MM.1S (cell line): ENCODE measurements around the gene OAS1.
"Not testable (repeated sequence)": the region's sequence is repeated elsewhere in the genome, so short reads cannot be mapped to it uniquely, and the experiment has no call there.

Experiments
- DNase-seq: peaks from one replicate; pipeline ENCODE4 v3.0.0-alpha.2; 2015
- H2AFZ ChIP-seq: fragments of 300-600 bp; sonication (generic); 2 replicates; pipeline ENCODE4 v1.6.0; 2016; ENCODE audit warnings: antibody characterized with exemption, low read length
- H3F3A ChIP-seq: fragments of 300-600 bp; sonication (generic); 2 replicates; pipeline ENCODE4 v1.6.1; 2016; ENCODE audit warnings: mild to moderate bottlenecking, antibody characterized with exemption, low read length, moderate library complexity, mixed read lengths; ENCODE audit not compliant: insufficient read depth
- H3K27ac ChIP-seq: fragments of 300-600 bp; sonication (generic); 2 replicates; pipeline ENCODE4 v1.5.1; 2016; ENCODE audit warnings: mild to moderate bottlenecking, low read length
- H3K27me3 ChIP-seq: fragments of 300-600 bp; sonication (generic); replicated peaks from 2 replicates; pipeline ENCODE4 v1.6.0; 2016; ENCODE audit warnings: low read length; ENCODE audit not compliant: insufficient read depth
- H3K36me3 ChIP-seq: fragments of 300-600 bp; sonication (generic); replicated peaks from 2 replicates; pipeline ENCODE4 v1.6.1; 2016; ENCODE audit warnings: mild to moderate bottlenecking, low read length, mixed read lengths; ENCODE audit not compliant: insufficient read depth
- H3K4me1 ChIP-seq: fragments of 300-600 bp; sonication (generic); 2 replicates; pipeline ENCODE4 v1.6.1; 2016; ENCODE audit warnings: low read length, mixed read lengths
- H3K4me2 ChIP-seq: fragments of 300-600 bp; sonication (generic); 2 replicates; pipeline ENCODE4 v1.6.0; 2016; ENCODE audit warnings: low read depth, low read length
- H3K4me3 ChIP-seq: fragments of 300-600 bp; sonication (generic); 2 replicates; pipeline ENCODE4 v1.5.1; 2016; ENCODE audit warnings: low read length, mixed read lengths
- H3K79me2 ChIP-seq: fragments of 300-600 bp; sonication (generic); 2 replicates; pipeline ENCODE4 v1.6.1; 2016; ENCODE audit warnings: mixed run types, low read length, mixed read lengths
- H3K9ac ChIP-seq: fragments of 300-600 bp; sonication (generic); 2 replicates; pipeline ENCODE4 v1.6.1; 2016; ENCODE audit warnings: low read length, mixed read lengths
- H3K9me2 ChIP-seq: fragments of 300-600 bp; sonication (generic); replicated peaks from 2 replicates; pipeline ENCODE4 v1.6.1; 2016; ENCODE audit warnings: mild to moderate bottlenecking, low read length, mixed read lengths; ENCODE audit not compliant: insufficient read depth
- H3K9me3 ChIP-seq: fragments of 300-600 bp; sonication (generic); replicated peaks from 2 replicates; pipeline ENCODE4 v1.6.1; 2016; ENCODE audit warnings: mild to moderate bottlenecking, low read length, mixed read lengths; ENCODE audit not compliant: insufficient read depth
- H4K20me1 ChIP-seq: fragments of 300-600 bp; sonication (generic); 2 replicates; pipeline ENCODE4 v1.6.1; 2016; ENCODE audit warnings: mild to moderate bottlenecking, low read length, moderate library complexity, mixed read lengths; ENCODE audit not compliant: insufficient read depth
- EZH2 ChIP-seq: fragments of 300-600 bp; sonication (generic); optimal IDR thresholded peaks from 2 replicates; pipeline ENCODE3; 2017; ENCODE audit warnings: low read depth, mild to moderate bottlenecking, antibody characterized with exemption, low read length, mixed read lengths
- EZH2phosphoT487 ChIP-seq: fragments of 300-600 bp; sonication (generic); IDR thresholded peaks from 2 replicates; pipeline ENCODE4 v1.6.1; 2018; ENCODE audit warnings: antibody characterized with exemption, low read length
- TF ChIP-seq, protein P1 (sequence below): fragments of 300-600 bp; sonication (generic); IDR thresholded peaks from 2 replicates; pipeline ENCODE4 v1.5.1; 2016; ENCODE audit warnings: antibody characterized with exemption, low read length, mixed read lengths

OAS1 gene

DNA sequence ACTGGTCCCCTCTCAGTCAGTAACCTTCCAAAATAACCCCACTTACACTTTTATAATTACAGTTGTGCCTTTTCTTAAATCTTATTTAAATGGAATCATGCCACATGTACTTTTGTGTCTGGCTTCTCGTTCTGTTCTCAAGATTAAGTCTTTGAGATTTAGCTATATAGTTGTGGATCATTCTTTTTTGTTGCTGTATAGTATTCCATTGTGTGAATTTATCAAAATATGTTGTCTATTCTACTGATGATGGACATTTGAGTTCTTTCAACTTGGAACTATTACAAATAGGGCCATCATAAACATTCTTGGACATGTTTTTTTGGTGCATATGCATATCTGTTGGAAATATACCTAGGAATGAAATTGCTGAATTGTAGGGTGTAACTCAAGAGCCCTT, 40.6 kb downstream of the OAS1 start:
- no peaks in the 10 kb centered on the region for H3K9me3 ChIP-seq
- no peak for DNase-seq
- H3K9ac ChIP-seq, result no peak overlapping the region
- H4K20me1 ChIP-seq, result no peaks in the 10 kb centered on the region
- H3K9me2 ChIP-seq, result no peaks in the 10 kb centered on the region
- H2AFZ ChIP-seq, result no peak overlapping the region
- H3K36me3 ChIP-seq, result no peaks in the 10 kb centered on the region
- no peaks in the 10 kb centered on the region for H3K27me3 ChIP-seq
- H3K4me2 ChIP-seq, result no peak overlapping the region
- no peaks in the 10 kb centered on the region for H3K79me2 ChIP-seq
- no peak overlapping the region for H3K27ac ChIP-seq
- no peak overlapping the region for H3K4me3 ChIP-seq
- H3K4me1 ChIP-seq, result no peaks in the 10 kb centered on the region
- TF ChIP-seq EZH2 (no peak), EZH2phosphoT487 (no peak)
- H3F3A ChIP-seq, result no peaks in the 10 kb centered on the region

DNA sequence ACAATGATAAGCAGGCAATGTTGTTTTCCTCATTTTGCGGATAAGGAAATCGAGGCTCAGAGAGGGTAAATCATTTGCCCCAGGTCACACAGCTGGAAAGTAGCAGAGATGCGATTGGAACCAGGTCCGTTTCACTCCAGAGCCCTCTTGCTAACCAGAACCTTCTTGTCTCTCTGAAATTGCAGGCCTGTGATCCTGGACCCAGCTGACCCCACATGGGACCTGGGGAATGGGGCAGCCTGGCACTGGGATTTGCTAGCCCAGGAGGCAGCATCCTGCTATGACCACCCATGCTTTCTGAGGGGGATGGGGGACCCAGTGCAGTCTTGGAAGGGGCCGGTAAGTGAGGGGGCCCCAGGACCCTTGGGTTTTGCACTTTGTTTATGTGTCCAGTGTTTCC, 41.0 kb downstream of the OAS1 start:
- no peak for TF ChIP-seq EZH2
- TF ChIP-seq EZH2phosphoT487, result no peak
- TF ChIP-seq, protein P1, sequence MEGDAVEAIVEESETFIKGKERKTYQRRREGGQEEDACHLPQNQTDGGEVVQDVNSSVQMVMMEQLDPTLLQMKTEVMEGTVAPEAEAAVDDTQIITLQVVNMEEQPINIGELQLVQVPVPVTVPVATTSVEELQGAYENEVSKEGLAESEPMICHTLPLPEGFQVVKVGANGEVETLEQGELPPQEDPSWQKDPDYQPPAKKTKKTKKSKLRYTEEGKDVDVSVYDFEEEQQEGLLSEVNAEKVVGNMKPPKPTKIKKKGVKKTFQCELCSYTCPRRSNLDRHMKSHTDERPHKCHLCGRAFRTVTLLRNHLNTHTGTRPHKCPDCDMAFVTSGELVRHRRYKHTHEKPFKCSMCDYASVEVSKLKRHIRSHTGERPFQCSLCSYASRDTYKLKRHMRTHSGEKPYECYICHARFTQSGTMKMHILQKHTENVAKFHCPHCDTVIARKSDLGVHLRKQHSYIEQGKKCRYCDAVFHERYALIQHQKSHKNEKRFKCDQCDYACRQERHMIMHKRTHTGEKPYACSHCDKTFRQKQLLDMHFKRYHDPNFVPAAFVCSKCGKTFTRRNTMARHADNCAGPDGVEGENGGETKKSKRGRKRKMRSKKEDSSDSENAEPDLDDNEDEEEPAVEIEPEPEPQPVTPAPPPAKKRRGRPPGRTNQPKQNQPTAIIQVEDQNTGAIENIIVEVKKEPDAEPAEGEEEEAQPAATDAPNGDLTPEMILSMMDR, result no peak

DNA sequence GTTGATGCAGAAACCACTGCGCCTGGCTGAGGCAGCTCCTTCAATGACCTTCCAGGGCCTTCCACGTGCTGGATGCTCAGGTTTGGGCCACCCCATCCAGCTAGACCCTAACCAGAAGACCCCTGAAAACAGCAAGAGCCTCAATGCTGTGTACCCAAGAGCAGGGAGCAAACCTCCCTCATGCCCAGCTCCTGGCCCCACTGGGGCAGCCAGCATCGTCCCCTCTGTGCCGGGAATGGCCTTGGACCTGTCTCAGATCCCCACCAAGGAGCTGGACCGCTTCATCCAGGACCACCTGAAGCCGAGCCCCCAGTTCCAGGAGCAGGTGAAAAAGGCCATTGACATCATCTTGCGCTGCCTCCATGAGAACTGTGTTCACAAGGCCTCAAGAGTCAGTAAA, 42.0 kb downstream of the OAS1 start:
- Histone ChIP-seq H4K20me1 (no peaks in the 10 kb centered on the region), H3K27ac (no peak overlapping the region), H3K79me2 (no peaks in the 10 kb centered on the region), H2AFZ (no peak overlapping the region), H3K4me2 (no peak overlapping the region), H3K36me3 (no peaks in the 10 kb centered on the region), H3K9ac (no peak overlapping the region), H3K27me3 (no peaks in the 10 kb centered on the region), H3K9me2 (no peaks in the 10 kb centered on the region), H3K9me3 (no peaks in the 10 kb centered on the region), H3F3A (no peaks in the 10 kb centered on the region), H3K4me1 (no peaks in the 10 kb centered on the region), H3K4me3 (no peak overlapping the region)
- TF ChIP-seq, protein P1, result no peak
- no peak for TF ChIP-seq EZH2phosphoT487
- no peak for TF ChIP-seq EZH2
- DNase-seq, result no peak

More for the DNA sequence above, 41.0 kb downstream of the OAS1 start:
- Histone ChIP-seq H3K27me3 (no peaks in the 10 kb centered on the region), H3K9me2 (no peaks in the 10 kb centered on the region), H3K9ac (no peak overlapping the region), H3F3A (no peaks in the 10 kb centered on the region), H3K9me3 (no peaks in the 10 kb centered on the region), H3K79me2 (no peaks in the 10 kb centered on the region), H3K4me2 (no peak overlapping the region), H3K27ac (no peak overlapping the region), H3K36me3 (no peaks in the 10 kb centered on the region), H2AFZ (no peak overlapping the region), H3K4me1 (no peaks in the 10 kb centered on the region), H3K4me3 (no peak overlapping the region), H4K20me1 (no peaks in the 10 kb centered on the region)
- no peak for DNase-seq

DNA sequence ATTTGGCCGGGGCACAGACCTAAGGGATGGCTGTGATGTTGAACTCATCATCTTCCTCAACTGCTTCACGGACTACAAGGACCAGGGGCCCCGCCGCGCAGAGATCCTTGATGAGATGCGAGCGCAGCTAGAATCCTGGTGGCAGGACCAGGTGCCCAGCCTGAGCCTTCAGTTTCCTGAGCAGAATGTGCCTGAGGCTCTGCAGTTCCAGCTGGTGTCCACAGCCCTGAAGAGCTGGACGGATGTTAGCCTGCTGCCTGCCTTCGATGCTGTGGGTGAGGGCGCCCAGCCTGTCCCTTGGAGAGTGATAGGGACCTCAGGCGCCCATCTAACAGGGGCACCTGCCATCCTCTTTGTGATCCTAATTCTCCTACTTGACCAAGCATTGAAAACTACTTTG, 43.9 kb downstream of the OAS1 start:
- no peak overlapping the region for H3K27ac ChIP-seq
- no peaks in the 10 kb centered on the region for H3K9me3 ChIP-seq
- H3K79me2 ChIP-seq, result no peaks in the 10 kb centered on the region
- H3K36me3 ChIP-seq, result no peaks in the 10 kb centered on the region
- TF ChIP-seq EZH2phosphoT487 (no peak), EZH2 (no peak)
- TF ChIP-seq, protein P1, result no peak
- no peaks in the 10 kb centered on the region for H3K27me3 ChIP-seq
- H3K9ac ChIP-seq, result no peak overlapping the region
- no peak overlapping the region for H2AFZ ChIP-seq
- H4K20me1 ChIP-seq, result no peaks in the 10 kb centered on the region
- no peak overlapping the region for H3K4me3 ChIP-seq
- H3K9me2 ChIP-seq, result no peaks in the 10 kb centered on the region
- no peaks in the 10 kb centered on the region for H3F3A ChIP-seq
- DNase-seq, result no peak
- no peak overlapping the region for H3K4me2 ChIP-seq
- H3K4me1 ChIP-seq, result no peaks in the 10 kb centered on the region

DNA sequence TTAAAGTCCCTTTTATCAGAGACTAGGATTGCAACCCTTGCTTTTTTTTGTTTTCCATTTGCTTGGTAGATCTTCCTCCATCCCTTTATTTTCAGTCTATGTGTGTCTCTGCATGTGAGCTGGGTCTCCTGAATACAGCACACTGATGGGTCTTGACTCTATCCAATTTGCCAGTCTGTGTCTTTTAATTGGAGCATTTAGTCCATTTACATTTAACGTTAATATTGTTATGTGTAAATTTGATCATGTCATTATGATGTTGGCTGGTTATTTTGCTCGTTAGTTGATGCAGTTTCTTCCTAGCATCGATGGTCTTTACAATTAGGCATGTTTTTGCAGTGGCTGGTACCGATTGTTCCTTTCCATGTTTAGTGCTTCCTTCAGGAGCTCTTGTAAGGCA, 50.4 kb downstream of the OAS1 start:
- H3K4me1 ChIP-seq, H3K4me3 ChIP-seq, H3K9me2 ChIP-seq, H3K9ac ChIP-seq, H3K9me3 ChIP-seq, DNase-seq, H2AFZ ChIP-seq, H3K27me3 ChIP-seq, H4K20me1 ChIP-seq, H3K27ac ChIP-seq, H3K4me2 ChIP-seq, H3K36me3 ChIP-seq, H3F3A ChIP-seq, H3K79me2 ChIP-seq: not testable (repeated sequence)
